Loucy (cell line): ENCODE data around the gene MAJIN.

Experiments used
- H2AFZ ChIP-seq: fragments of 200-600 bp; sonication (generic); 2 replicates; pipeline ENCODE4 v1.6.0; 2016; ENCODE audit warnings: antibody characterized with exemption, mild to moderate bottlenecking, low read length, moderate library complexity
- H3F3A ChIP-seq: fragments of 200-600 bp; 2 replicates; pipeline ENCODE4 v1.6.0; 2016; ENCODE audit warnings: antibody characterized with exemption, low read depth, mild to moderate bottlenecking
- H3K27me3 ChIP-seq: fragments of 200-600 bp; sonication (generic); 2 replicates; pipeline ENCODE4 v1.6.1; 2014; ENCODE audit warnings: low read length, mild to moderate bottlenecking; ENCODE audit not compliant: insufficient read depth, poor library complexity, severe bottlenecking
- H3K36me3 ChIP-seq: fragments of 200-600 bp; sonication (generic); 2 replicates; pipeline ENCODE4 v1.6.1; 2016; ENCODE audit warnings: low read length; ENCODE audit not compliant: insufficient read depth
- H3K4me1 ChIP-seq: fragments of 200-600 bp; sonication (generic); 2 replicates; pipeline ENCODE4 v1.5.1; 2014; ENCODE audit warnings: low read length, mild to moderate bottlenecking; ENCODE audit not compliant: insufficient read depth, poor library complexity, severe bottlenecking
- H3K4me2 ChIP-seq: fragments of 200-600 bp; sonication (generic); 2 replicates; pipeline ENCODE4 v1.6.0; 2014; ENCODE audit warnings: antibody characterized with exemption, low read length, low read depth, mild to moderate bottlenecking; ENCODE audit not compliant: poor library complexity, severe bottlenecking
- H3K4me3 ChIP-seq: fragments of 200-600 bp; sonication (generic); 2 replicates; pipeline ENCODE4 v1.5.1; 2014; ENCODE audit warnings: low read length, mild to moderate bottlenecking, mixed read lengths; ENCODE audit not compliant: poor library complexity, severe bottlenecking
- H3K79me2 ChIP-seq: fragments of 200-600 bp; sonication (generic); 2 replicates; pipeline ENCODE4 v1.6.1; 2014; ENCODE audit warnings: low read length; ENCODE audit not compliant: insufficient read depth
- H3K9ac ChIP-seq: fragments of 200-600 bp; sonication (generic); 2 replicates; pipeline ENCODE4 v1.6.0; 2014; ENCODE audit warnings: mild to moderate bottlenecking, low read depth, low read length, moderate library complexity; ENCODE audit not compliant: poor library complexity, severe bottlenecking
- H3K9me2 ChIP-seq: fragments of 200-600 bp; sonication (generic); replicated peaks from 2 replicates; pipeline ENCODE4 v1.6.1; 2016; ENCODE audit warnings: low read depth, low read length, mixed read lengths
- H3K9me3 ChIP-seq: fragments of 200-600 bp; sonication (generic); 2 replicates; pipeline ENCODE4 v1.6.1; 2014; ENCODE audit warnings: mild to moderate bottlenecking, antibody characterized with exemption, low read length, low read depth; ENCODE audit not compliant: insufficient read depth
- H4K20me1 ChIP-seq: fragments of 200-600 bp; sonication (generic); 2 replicates; pipeline ENCODE4 v1.6.0; 2014; ENCODE audit warnings: antibody characterized with exemption, low read length, mild to moderate bottlenecking; ENCODE audit not compliant: insufficient read depth, poor library complexity, severe bottlenecking
- CTCF ChIP-seq: fragments of 200-600 bp; sonication (generic); conservative IDR thresholded peaks from 2 replicates; pipeline ENCODE4 v1.5.1; 2014; ENCODE audit warnings: mild to moderate bottlenecking, antibody characterized with exemption, low read length
- EZH2phosphoT487 ChIP-seq: fragments of 200-600 bp; IDR thresholded peaks from 2 replicates; pipeline ENCODE4 v1.6.1; 2018; ENCODE audit warnings: antibody characterized with exemption, mild to moderate bottlenecking, moderate library complexity, borderline replicate concordance

Gene MAJIN

GRCh38 chr11:64893194-64894069 lies 78.5 kb downstream of the MAJIN start:
- Histone ChIP-seq H3K9ac (peak overlapping the region; percentile 3), H3K36me3 (no peaks in the 10 kb centered on the region; the same call in 1 of the 2 replicates), H3K9me3 (no peaks in the 10 kb centered on the region), H3F3A (no peaks in the 10 kb centered on the region), H3K27me3 (no peaks in the 10 kb centered on the region), H3K9me2 (no peaks in the 10 kb centered on the region), H3K4me3 (no peak overlapping the region), H3K79me2 (no peaks in the 10 kb centered on the region), H3K4me2 (no peak overlapping the region), H2AFZ (no peak overlapping the region), H4K20me1 (no peaks in the 10 kb centered on the region), H3K4me1 (peaks cover under 1% of the 10 kb centered on the region)
- no peak for TF ChIP-seq CTCF
- no peak for TF ChIP-seq EZH2phosphoT487

GRCh38 chr11:64892838-64893193 lies 79.1 kb downstream of the MAJIN start:
- H3K4me2 ChIP-seq = no peak overlapping the region
- H3K4me1 ChIP-seq = peaks cover 6% of the 10 kb centered on the region
- H3K9me3 ChIP-seq = no peaks in the 10 kb centered on the region
- H3K27me3 ChIP-seq = no peaks in the 10 kb centered on the region
- no peak for TF ChIP-seq EZH2phosphoT487
- TF ChIP-seq CTCF = no peak
- no peaks in the 10 kb centered on the region for H3K36me3 ChIP-seq
- H4K20me1 ChIP-seq = no peaks in the 10 kb centered on the region
- no peaks in the 10 kb centered on the region for H3F3A ChIP-seq
- no peaks in the 10 kb centered on the region for H3K79me2 ChIP-seq
- H3K9ac ChIP-seq = no peak overlapping the region
- no peak overlapping the region for H3K4me3 ChIP-seq
- H2AFZ ChIP-seq = no peak overlapping the region
- no peaks in the 10 kb centered on the region for H3K9me2 ChIP-seq

GRCh38 chr11:64892411-64892831 lies 79.5 kb downstream of the MAJIN start:
- H4K20me1 ChIP-seq = no peaks in the 10 kb centered on the region
- H3F3A ChIP-seq = no peaks in the 10 kb centered on the region
- H3K36me3 ChIP-seq = no peaks in the 10 kb centered on the region
- H3K79me2 ChIP-seq = no peaks in the 10 kb centered on the region
- no peak overlapping the region for H2AFZ ChIP-seq
- H3K27me3 ChIP-seq = no peaks in the 10 kb centered on the region
- no peaks in the 10 kb centered on the region for H3K9me2 ChIP-seq
- H3K4me3 ChIP-seq = no peak overlapping the region
- TF ChIP-seq EZH2phosphoT487 (no peak), CTCF (no peak)
- H3K4me2 ChIP-seq = no peak overlapping the region
- no peaks in the 10 kb centered on the region for H3K9me3 ChIP-seq
- peaks cover 10% of the 10 kb centered on the region for H3K4me1 ChIP-seq
- no peak overlapping the region for H3K9ac ChIP-seq
